HEK293 (cell line): Measurements from ENCODE around the gene DNAJC11.

Experiments used
- CTCF ChIA-PET: fragments of 350-600 bp; formaldehyde crosslinking; extraction: SDS; loops from one replicate; lab custom pipeline; 2021; ENCODE audit warnings: antibody characterized with exemption; lab: Yijun Ruan, JAX
- POLR2A ChIA-PET: fragments of 300-600 bp; formaldehyde crosslinking; extraction: SDS; loops from one replicate; lab custom pipeline; 2020; ENCODE audit warnings: antibody characterized with exemption, inconsistent platforms; lab: Yijun Ruan, JAX
- H3K27ac ChIP-seq: fragments of 200-500 bp; sonication (Bioruptor generic); 2 replicates; pipeline ENCODE4 v1.5.1; 2014; ENCODE audit warnings: low read depth, low read length, control low read depth, inconsistent platforms; ENCODE audit errors: extremely low read depth
- H3K36me3 ChIP-seq, 2 experiments: fragments of 200-500 bp in 1 of 2; sonication (Bioruptor generic) in 1 of 2; 1 replicate in 1 of 2; 2 replicates in 1 of 2; pipeline ENCODE4 v1.5.1; 2014 to 2017; ENCODE audit warnings: inconsistent platforms in 2 of 2, low read length in 2 of 2; ENCODE audit not compliant: control insufficient read depth in 2 of 2, insufficient read depth in 1 of 2
- H3K4me1 ChIP-seq: fragments of 200-500 bp; sonication (Bioruptor generic); 2 replicates; pipeline ENCODE4 v1.5.1; 2014; ENCODE audit warnings: mild to moderate bottlenecking, low read length, inconsistent platforms; ENCODE audit not compliant: control insufficient read depth, insufficient read depth
- H3K4me3 ChIP-seq: 2 replicates; pipeline ENCODE4 v1.5.1; 2011; ENCODE audit warnings: low read depth, mild to moderate bottlenecking, control low read depth, low read length, moderate library complexity
- H3K9me3 ChIP-seq: fragments of 200-500 bp; sonication (Bioruptor generic); 2 replicates; pipeline ENCODE4 v1.5.1; 2014; ENCODE audit warnings: low read depth, low read length, inconsistent platforms; ENCODE audit not compliant: control insufficient read depth, insufficient read depth
- KLF10 ChIP-seq: fragments of 450-650 bp; IDR thresholded peaks from 2 replicates; pipeline ENCODE4 v1.5.1; 2018; ENCODE audit warnings: missing biosample characterization, mild to moderate bottlenecking, missing genetic modification characterization
- KLF8 ChIP-seq: fragments of 450-650 bp; formaldehyde crosslinking; IDR thresholded peaks from 2 replicates; pipeline ENCODE4 v1.5.1; 2016; ENCODE audit warnings: missing biosample characterization, missing genetic modification characterization
- REPIN1 ChIP-seq: fragments of 450-650 bp; formaldehyde crosslinking; IDR thresholded peaks from 2 replicates; pipeline ENCODE4 v1.5.1; 2017; ENCODE audit warnings: missing biosample characterization, missing genetic modification characterization, low read depth
- SP2 ChIP-seq: fragments of 450-650 bp; formaldehyde crosslinking; IDR thresholded peaks from 2 replicates; pipeline ENCODE4 v1.5.1; 2016; ENCODE audit warnings: missing biosample characterization, missing genetic modification characterization
- ZBTB1 ChIP-seq: fragments of 450-650 bp; formaldehyde crosslinking; IDR thresholded peaks from 2 replicates; pipeline ENCODE4 v1.5.1; 2016; ENCODE audit warnings: missing biosample characterization, missing genetic modification characterization
- ZIC2 ChIP-seq: fragments of 450-650 bp; formaldehyde crosslinking; IDR thresholded peaks from 2 replicates; pipeline ENCODE4 v1.5.1; 2016; ENCODE audit warnings: missing biosample characterization, missing genetic modification characterization
- ZNF18 ChIP-seq: fragments of 450-650 bp; formaldehyde crosslinking; IDR thresholded peaks from 2 replicates; pipeline ENCODE4 v1.5.1; 2016; ENCODE audit warnings: missing biosample characterization, missing genetic modification characterization
- ZNF184 ChIP-seq: fragments of 450-650 bp; IDR thresholded peaks from 2 replicates; pipeline ENCODE4 v1.5.1; 2018; ENCODE audit warnings: missing biosample characterization, mild to moderate bottlenecking, missing genetic modification characterization
- ZNF223 ChIP-seq: fragments of 450-650 bp; formaldehyde crosslinking; IDR thresholded peaks from 2 replicates; pipeline ENCODE4 v1.5.1; 2016; ENCODE audit warnings: missing biosample characterization, missing genetic modification characterization
- ZNF23 ChIP-seq: fragments of 450-650 bp; formaldehyde crosslinking; IDR thresholded peaks from 2 replicates; pipeline ENCODE4 v1.5.1; 2016; ENCODE audit warnings: missing biosample characterization, missing genetic modification characterization, borderline replicate concordance
- ZNF280C ChIP-seq: fragments of 450-650 bp; formaldehyde crosslinking; IDR thresholded peaks from 2 replicates; pipeline ENCODE4 v1.5.1; 2016; ENCODE audit warnings: missing biosample characterization, missing genetic modification characterization
- ZNF302 ChIP-seq: fragments of 450-650 bp; formaldehyde crosslinking; IDR thresholded peaks from 2 replicates; pipeline ENCODE4 v1.5.1; 2016; ENCODE audit warnings: missing biosample characterization, missing genetic modification characterization, low read depth
- ZNF341 ChIP-seq: fragments of 450-650 bp; formaldehyde crosslinking; IDR thresholded peaks from 2 replicates; pipeline ENCODE4; 2016; ENCODE audit warnings: low read depth, missing biosample characterization, missing genetic modification characterization
- ZNF362 ChIP-seq: fragments of 450-650 bp; formaldehyde crosslinking; IDR thresholded peaks from 2 replicates; pipeline ENCODE4 v1.5.1; 2016; ENCODE audit warnings: missing biosample characterization, missing genetic modification characterization
- ZNF366 ChIP-seq: fragments of 450-650 bp; formaldehyde crosslinking; conservative IDR thresholded peaks from 2 replicates; pipeline ENCODE4 v1.5.1; 2016; ENCODE audit warnings: missing biosample characterization, missing genetic modification characterization
- ZNF473 ChIP-seq: fragments of 450-650 bp; formaldehyde crosslinking; IDR thresholded peaks from 2 replicates; pipeline ENCODE4 v1.5.1; 2017; ENCODE audit warnings: missing biosample characterization, missing genetic modification characterization
- ZNF660 ChIP-seq: fragments of 450-650 bp; IDR thresholded peaks from 2 replicates; pipeline ENCODE4 v1.5.1; 2018; ENCODE audit warnings: missing biosample characterization, mild to moderate bottlenecking, missing genetic modification characterization
- ZNF677 ChIP-seq: fragments of 450-650 bp; IDR thresholded peaks from 2 replicates; pipeline ENCODE4 v1.5.0; 2018; ENCODE audit warnings: missing biosample characterization, mild to moderate bottlenecking, missing genetic modification characterization, moderate library complexity
- ZNF76 ChIP-seq: fragments of 450-650 bp; formaldehyde crosslinking; IDR thresholded peaks from 2 replicates; pipeline ENCODE4; 2016; ENCODE audit warnings: low read depth, missing biosample characterization, missing genetic modification characterization, borderline replicate concordance
- ZNF837 ChIP-seq: fragments of 450-650 bp; formaldehyde crosslinking; IDR thresholded peaks from 2 replicates; pipeline ENCODE4 v1.5.1; 2016; ENCODE audit warnings: missing biosample characterization, missing genetic modification characterization
- TF ChIP-seq, protein P1 (sequence below): fragments of 450-650 bp; formaldehyde crosslinking; IDR thresholded peaks from 2 replicates; pipeline ENCODE4 v1.5.1; 2016; ENCODE audit warnings: missing biosample characterization, missing genetic modification characterization, borderline replicate concordance
- TF ChIP-seq, protein P2 (sequence below): fragments of 450-650 bp; formaldehyde crosslinking; IDR thresholded peaks from 2 replicates; pipeline ENCODE4 v1.5.1; 2017; ENCODE audit warnings: missing biosample characterization, missing genetic modification characterization
- TF ChIP-seq, protein P3 (sequence below): fragments of 450-650 bp; formaldehyde crosslinking; IDR thresholded peaks from 2 replicates; pipeline ENCODE4 v1.5.1; 2016; ENCODE audit warnings: missing biosample characterization, missing genetic modification characterization
- TF ChIP-seq, protein P4 (sequence below): fragments of 450-650 bp; IDR thresholded peaks from 2 replicates; pipeline ENCODE4 v1.5.1; 2018; ENCODE audit warnings: missing biosample characterization, mild to moderate bottlenecking, missing genetic modification characterization

DNAJC11 gene

GRCh38 chr1:6694121-6694713 is 7.4 kb downstream of the DNAJC11 start:
- POLR2A ChIA-PET: interaction anchor here (0.7 kb wide), 1 partner anchor 951 kb away, joined by 5 read pairs; no protein-coding TSS in a partner anchor
- TF ChIP-seq ZNF362 (no peak), REPIN1 (tag by site-specific recombination) (no peak), KLF8 (tag by site-specific recombination) (no peak), ZIC2 (tag by site-specific recombination) (no peak), ZNF302 (tag by site-specific recombination) (no peak), ZNF184 (tag by site-specific recombination) (no peak), ZNF473 (no peak), ZNF366 (tag by site-specific recombination) (no peak), ZNF223 (no peak), ZNF660 (tag by site-specific recombination) (no peak), SP2 (tag by site-specific recombination) (no peak), ZNF341 (tag by site-specific recombination) (no peak), ZNF677 (tag by site-specific recombination) (no peak), ZNF76 (tag by site-specific recombination) (no peak), ZNF23 (tag by site-specific recombination) (no peak)
- TF ChIP-seq, protein P1, sequence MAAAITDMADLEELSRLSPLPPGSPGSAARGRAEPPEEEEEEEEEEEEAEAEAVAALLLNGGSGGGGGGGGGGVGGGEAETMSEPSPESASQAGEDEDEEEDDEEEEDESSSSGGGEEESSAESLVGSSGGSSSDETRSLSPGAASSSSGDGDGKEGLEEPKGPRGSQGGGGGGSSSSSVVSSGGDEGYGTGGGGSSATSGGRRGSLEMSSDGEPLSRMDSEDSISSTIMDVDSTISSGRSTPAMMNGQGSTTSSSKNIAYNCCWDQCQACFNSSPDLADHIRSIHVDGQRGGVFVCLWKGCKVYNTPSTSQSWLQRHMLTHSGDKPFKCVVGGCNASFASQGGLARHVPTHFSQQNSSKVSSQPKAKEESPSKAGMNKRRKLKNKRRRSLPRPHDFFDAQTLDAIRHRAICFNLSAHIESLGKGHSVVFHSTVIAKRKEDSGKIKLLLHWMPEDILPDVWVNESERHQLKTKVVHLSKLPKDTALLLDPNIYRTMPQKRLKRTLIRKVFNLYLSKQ: no peak
- TF ChIP-seq, protein P2, sequence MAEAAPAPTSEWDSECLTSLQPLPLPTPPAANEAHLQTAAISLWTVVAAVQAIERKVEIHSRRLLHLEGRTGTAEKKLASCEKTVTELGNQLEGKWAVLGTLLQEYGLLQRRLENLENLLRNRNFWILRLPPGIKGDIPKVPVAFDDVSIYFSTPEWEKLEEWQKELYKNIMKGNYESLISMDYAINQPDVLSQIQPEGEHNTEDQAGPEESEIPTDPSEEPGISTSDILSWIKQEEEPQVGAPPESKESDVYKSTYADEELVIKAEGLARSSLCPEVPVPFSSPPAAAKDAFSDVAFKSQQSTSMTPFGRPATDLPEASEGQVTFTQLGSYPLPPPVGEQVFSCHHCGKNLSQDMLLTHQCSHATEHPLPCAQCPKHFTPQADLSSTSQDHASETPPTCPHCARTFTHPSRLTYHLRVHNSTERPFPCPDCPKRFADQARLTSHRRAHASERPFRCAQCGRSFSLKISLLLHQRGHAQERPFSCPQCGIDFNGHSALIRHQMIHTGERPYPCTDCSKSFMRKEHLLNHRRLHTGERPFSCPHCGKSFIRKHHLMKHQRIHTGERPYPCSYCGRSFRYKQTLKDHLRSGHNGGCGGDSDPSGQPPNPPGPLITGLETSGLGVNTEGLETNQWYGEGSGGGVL (tag by site-specific recombination): no peak
- TF ChIP-seq, protein P3, sequence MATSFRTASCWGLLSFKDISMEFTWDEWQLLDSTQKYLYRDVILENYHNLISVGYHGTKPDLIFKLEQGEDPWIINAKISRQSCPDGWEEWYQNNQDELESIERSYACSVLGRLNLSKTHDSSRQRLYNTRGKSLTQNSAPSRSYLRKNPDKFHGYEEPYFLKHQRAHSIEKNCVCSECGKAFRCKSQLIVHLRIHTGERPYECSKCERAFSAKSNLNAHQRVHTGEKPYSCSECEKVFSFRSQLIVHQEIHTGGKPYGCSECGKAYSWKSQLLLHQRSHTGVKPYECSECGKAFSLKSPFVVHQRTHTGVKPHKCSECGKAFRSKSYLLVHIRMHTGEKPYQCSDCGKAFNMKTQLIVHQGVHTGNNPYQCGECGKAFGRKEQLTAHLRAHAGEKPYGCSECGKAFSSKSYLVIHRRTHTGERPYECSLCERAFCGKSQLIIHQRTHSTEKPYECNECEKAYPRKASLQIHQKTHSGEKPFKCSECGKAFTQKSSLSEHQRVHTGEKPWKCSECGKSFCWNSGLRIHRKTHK (tag by site-specific recombination): no peak
- TF ChIP-seq, all 188 proteins: peak for 0
- no peaks in the 10 kb centered on the region for H3K9me3 ChIP-seq
- no peak overlapping the region for H3K4me3 ChIP-seq
- peaks cover 0 to 15% of the 10 kb centered on the region in 2 experiments; a peak in 2 of 3 replicates for H3K36me3 ChIP-seq
- CTCF ChIA-PET: interaction anchor here (0.6 to 0.7 kb wide), 4 partner anchors 8 to 204 kb away, joined by 3 to 4 read pairs (median 3); no protein-coding TSS in a partner anchor
- H3K4me1 ChIP-seq: no peaks in the 10 kb centered on the region
- H3K27ac ChIP-seq: no peak overlapping the region

- H3K27ac ChIP-seq: no peak overlapping the region
- POLR2A ChIA-PET: no interaction called here
- no peaks in the 10 kb centered on the region for H3K9me3 ChIP-seq
- peaks cover 0 to 15% of the 10 kb centered on the region in 2 experiments; a peak in 2 of 3 replicates for H3K36me3 ChIP-seq
- H3K4me1 ChIP-seq: no peaks in the 10 kb centered on the region
- H3K4me3 ChIP-seq: no peak overlapping the region
- CTCF ChIA-PET: interaction anchor here (1.1 kb wide), 1 partner anchor 8 kb away, joined by 4 read pairs; the partner anchor contains the start of gene DNAJC11
- no peak for TF ChIP-seq ZBTB1 (tag by site-specific recombination)
- TF ChIP-seq ZNF280C (tag by site-specific recombination): no peak
- TF ChIP-seq ZNF18 (tag by site-specific recombination): no peak
- TF ChIP-seq, protein P4, sequence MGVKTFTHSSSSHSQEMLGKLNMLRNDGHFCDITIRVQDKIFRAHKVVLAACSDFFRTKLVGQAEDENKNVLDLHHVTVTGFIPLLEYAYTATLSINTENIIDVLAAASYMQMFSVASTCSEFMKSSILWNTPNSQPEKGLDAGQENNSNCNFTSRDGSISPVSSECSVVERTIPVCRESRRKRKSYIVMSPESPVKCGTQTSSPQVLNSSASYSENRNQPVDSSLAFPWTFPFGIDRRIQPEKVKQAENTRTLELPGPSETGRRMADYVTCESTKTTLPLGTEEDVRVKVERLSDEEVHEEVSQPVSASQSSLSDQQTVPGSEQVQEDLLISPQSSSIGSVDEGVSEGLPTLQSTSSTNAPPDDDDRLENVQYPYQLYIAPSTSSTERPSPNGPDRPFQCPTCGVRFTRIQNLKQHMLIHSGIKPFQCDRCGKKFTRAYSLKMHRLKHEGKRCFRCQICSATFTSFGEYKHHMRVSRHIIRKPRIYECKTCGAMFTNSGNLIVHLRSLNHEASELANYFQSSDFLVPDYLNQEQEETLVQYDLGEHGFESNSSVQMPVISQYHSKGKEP (tag by site-specific recombination): no peak
- TF ChIP-seq KLF10 (tag by site-specific recombination): no peak
- no peak for TF ChIP-seq ZNF837 (tag by site-specific recombination)
Observed at GRCh38 chr1:6692956-6693355, 8.7 kb downstream of the DNAJC11 start.
